Measurements from ENCODE around the gene SLC37A2. TPM values are rescaled to one million over a fixed set of nuclear protein-coding genes. Genes with fewer than 3 reads are reported as not detected.

SLC37A2 gene
- total RNA-seq, 1 donor from 2014 or later = 10.3 TPM

GRCh38 chr11:125111343-125112207 lies 48.5 kb downstream of the SLC37A2 start, which contains the start of gene TMEM218:
TSS of gene TMEM218 (minus strand) at chr11:125111626. CDS start at chr11:125102241, 9,385 bp downstream.
- peak; percentile 99 for DNase-seq

- DNase-seq = no peak
Measured at GRCh38 chr11:125112208-125112604, 49.1 kb downstream of the SLC37A2 start.

GRCh38 chr11:125114518-125114917 lies 51.4 kb downstream of the SLC37A2 start:
- no peak for DNase-seq

GRCh38 chr11:125117429-125117828 lies 54.3 kb downstream of the SLC37A2 start:
- DNase-seq = no peak

- no peak for DNase-seq
Measured at GRCh38 chr11:125123194-125123946, 60.3 kb downstream of the SLC37A2 start.

GRCh38 chr11:125123947-125124617 lies 61.0 kb downstream of the SLC37A2 start:
- no peak for DNase-seq

GRCh38 chr11:125124618-125124992 lies 61.5 kb downstream of the SLC37A2 start:
- DNase-seq = no peak

GRCh38 chr11:125128450-125128849 lies 65.3 kb downstream of the SLC37A2 start:
- DNase-seq = no peak

- no peak for DNase-seq
Measured at GRCh38 chr11:125129316-125129993, 66.3 kb downstream of the SLC37A2 start.

GRCh38 chr11:125132071-125132470 lies 69.0 kb downstream of the SLC37A2 start:
- DNase-seq = no peak

GRCh38 chr11:125132596-125132995 lies 69.5 kb downstream of the SLC37A2 start:
- no peak for DNase-seq

- DNase-seq = no peak
Measured at GRCh38 chr11:125136001-125136400, 72.9 kb downstream of the SLC37A2 start.

GRCh38 chr11:125138966-125139365 lies 75.9 kb downstream of the SLC37A2 start:
- no peak for DNase-seq

- no peak for DNase-seq
Measured at GRCh38 chr11:125139778-125140177, 76.7 kb downstream of the SLC37A2 start.

Other genes with a start within 250 kb of the SLC37A2 start
- gene ROBO3, start 197.9 kb upstream of the SLC37A2 start, total RNA-seq = 8.8 TPM
- gene ROBO4, start 165.4 kb upstream of the SLC37A2 start, total RNA-seq = 9.7 TPM
- gene HEPN1, start 144.1 kb upstream of the SLC37A2 start, total RNA-seq = not detected
- 3.6 TPM for gene HEPACAM, start 127.3 kb upstream of the SLC37A2 start, total RNA-seq
- gene CCDC15, start 109.1 kb upstream of the SLC37A2 start, total RNA-seq = 4.3 TPM
- gene TMEM218, start 48.3 kb downstream of the SLC37A2 start, total RNA-seq = 23.1 TPM
- 4.0 TPM for gene PKNOX2, start 101.4 kb downstream of the SLC37A2 start, total RNA-seq

All from skin of body (tissue), 2 donors.